IMR-90 (cell line): ENCODE data around the gene SEMA3G. TPM values are rescaled to one million over a fixed set of nuclear protein-coding genes. Genes with fewer than 3 reads are reported as not detected.

Source experiments
- ATAC-seq: fragments of 200-7000 bp; cut with Tn5 transposase; 2 replicates; pipeline ENCODE4 v1.9.1; 2020; ENCODE audit warnings: low read depth, mild to moderate bottlenecking, moderate library complexity
- BruUV-seq: library from RNA; stranded (reverse); fragments of 400-500 nt; replicated peaks from 2 replicates; lab custom pipeline; 2021; lab: Mats Ljungman, UMichigan
- CTCF ChIA-PET: fragments of 300-600 bp; formaldehyde crosslinking; extraction: SDS; loops from one replicate; lab custom pipeline; 2021; ENCODE audit warnings: antibody characterized with exemption; lab: Yijun Ruan, JAX
- POLR2A ChIA-PET: fragments of 300-600 bp; sonication (Branson Sonifier 250); formaldehyde crosslinking; loops from one replicate; lab custom pipeline; 2022; ENCODE audit warnings: antibody characterized with exemption; ENCODE audit not compliant: unreplicated experiment; lab: Charles Lee
- DNase-seq: peaks from one replicate; pipeline ENCODE4 v3.0.0; 2013
- H2AFZ ChIP-seq: replicated peaks from 2 replicates; pipeline ENCODE3; 2013; ENCODE audit warnings: low read length, mild to moderate bottlenecking; ENCODE audit not compliant: poor library complexity
- H2AK5ac ChIP-seq: 2 replicates; pipeline ENCODE4 v1.6.1; 2013; ENCODE audit warnings: low read depth, low read length, inconsistent platforms
- H2AK9ac ChIP-seq: replicated peaks from 2 replicates; pipeline ENCODE3; 2013; ENCODE audit warnings: mild to moderate bottlenecking, low read depth, low read length, moderate library complexity; ENCODE audit not compliant: poor library complexity
- H2BK120ac ChIP-seq: 2 replicates; pipeline ENCODE4 v1.6.1; 2013; ENCODE audit warnings: low read depth, low read length, inconsistent platforms
- H2BK15ac ChIP-seq: 3 replicates; pipeline ENCODE4 v1.6.1; 2013; ENCODE audit warnings: low read depth, low read length, inconsistent platforms
- H2BK20ac ChIP-seq: 2 replicates; pipeline ENCODE4 v1.6.1; 2013; ENCODE audit warnings: low read depth, mild to moderate bottlenecking, inconsistent platforms, low read length, moderate library complexity
- H2BK5ac ChIP-seq: 2 replicates; pipeline ENCODE4 v1.6.1; 2013; ENCODE audit warnings: mild to moderate bottlenecking, low read depth, low read length, inconsistent platforms; ENCODE audit not compliant: poor library complexity, severe bottlenecking
- H3K14ac ChIP-seq: replicated peaks from 2 replicates; pipeline ENCODE4 v1.6.1; 2013; ENCODE audit warnings: low read depth, low read length, inconsistent platforms
- H3K18ac ChIP-seq: 2 replicates; pipeline ENCODE4 v1.6.1; 2013; ENCODE audit warnings: low read depth, low read length, control low read depth
- H3K23ac ChIP-seq: 2 replicates; pipeline ENCODE4 v1.6.1; 2013; ENCODE audit warnings: low read depth, low read length, inconsistent platforms
- H3K27ac ChIP-seq: 2 replicates; pipeline ENCODE4 v1.5.1; 2013; ENCODE audit warnings: mild to moderate bottlenecking, control low read depth, low read length; ENCODE audit not compliant: insufficient read depth
- H3K27me3 ChIP-seq: 2 replicates; pipeline ENCODE4 v1.6.1; 2013; ENCODE audit warnings: low read length; ENCODE audit not compliant: control insufficient read depth, insufficient read depth
- H3K36me3 ChIP-seq: 2 replicates; pipeline ENCODE4 v1.6.1; 2013; ENCODE audit warnings: low read length, mixed read lengths; ENCODE audit not compliant: control insufficient read depth, insufficient read depth
- H3K4ac ChIP-seq: 2 replicates; pipeline ENCODE4 v1.6.1; 2013; ENCODE audit warnings: low read depth, low read length, inconsistent platforms
- H3K4me1 ChIP-seq: 2 replicates; pipeline ENCODE4 v1.6.1; 2013; ENCODE audit warnings: low read length, mixed read lengths; ENCODE audit not compliant: control insufficient read depth, insufficient read depth
- H3K4me2 ChIP-seq: 2 replicates; pipeline ENCODE4 v1.6.1; 2013; ENCODE audit warnings: low read depth, mild to moderate bottlenecking, control low read depth, low read length, moderate library complexity
- H3K4me3 ChIP-seq: 2 replicates; pipeline ENCODE4 v1.5.1; 2013; ENCODE audit warnings: low read depth, mild to moderate bottlenecking, control low read depth, low read length, moderate library complexity; ENCODE audit not compliant: insufficient read depth
- H3K56ac ChIP-seq: 2 replicates; pipeline ENCODE4 v1.6.1; 2013; ENCODE audit warnings: low read length, inconsistent platforms; ENCODE audit not compliant: insufficient read depth; ENCODE audit errors: extremely low read depth
- H3K79me1 ChIP-seq, 2 experiments: 2 replicates each; pipeline ENCODE4 v1.6.1; 2013; ENCODE audit warnings: low read length in 2 of 2, inconsistent platforms in 1 of 2, low read depth in 1 of 2
- H3K9ac ChIP-seq: 2 replicates; pipeline ENCODE4 v1.6.1; 2013; ENCODE audit warnings: low read depth, low read length, control low read depth
- H3K9me1 ChIP-seq: 2 replicates; pipeline ENCODE4 v1.6.1; 2013; ENCODE audit warnings: low read length, inconsistent platforms; ENCODE audit not compliant: insufficient read depth
- H3K9me3 ChIP-seq: 2 replicates; pipeline ENCODE4 v1.6.1; 2013; ENCODE audit warnings: low read length; ENCODE audit not compliant: control insufficient read depth, insufficient read depth
- H4K20me1 ChIP-seq: 2 replicates; pipeline ENCODE4 v1.6.1; 2013; ENCODE audit warnings: low read length, inconsistent platforms; ENCODE audit not compliant: insufficient read depth
- H4K5ac ChIP-seq: 2 replicates; pipeline ENCODE4 v1.6.1; 2013; ENCODE audit warnings: mild to moderate bottlenecking, low read depth, low read length, control low read depth
- H4K8ac ChIP-seq, 2 experiments: 2 replicates each; pipeline ENCODE4 v1.6.1; 2013; ENCODE audit warnings: low read depth in 2 of 2, low read length in 2 of 2, control low read depth in 1 of 2, inconsistent platforms in 1 of 2
- H4K91ac ChIP-seq: 2 replicates; pipeline ENCODE4 v1.6.1; 2013; ENCODE audit warnings: low read depth, low read length, inconsistent platforms; ENCODE audit not compliant: insufficient read depth
- BHLHE40 ChIP-seq: fragments of 150-350 bp; IDR thresholded peaks from 2 replicates; pipeline ENCODE4 v1.6.1; 2016; ENCODE audit warnings: mild to moderate bottlenecking, low read depth, low read length
- CEBPB ChIP-seq: IDR thresholded peaks from 2 replicates; pipeline ENCODE4 v1.6.1; 2012; ENCODE audit warnings: low read depth, low read length, improper control_type of control experiment
- CHD1 ChIP-seq: IDR thresholded peaks from 2 replicates; pipeline ENCODE4 v1.6.1; 2012; ENCODE audit warnings: low read depth, low read length, improper control_type of control experiment
- CTCF ChIP-seq: conservative IDR thresholded peaks from 2 replicates; pipeline ENCODE4 v1.5.1; 2012; ENCODE audit warnings: mild to moderate bottlenecking, low read depth, low read length, improper control_type of control experiment
- FOS ChIP-seq: fragments of 150-350 bp; IDR thresholded peaks from 2 replicates; pipeline ENCODE4 v1.6.1; 2016; ENCODE audit warnings: low read depth, low read length
- MAFK ChIP-seq: IDR thresholded peaks from 2 replicates; pipeline ENCODE4 v1.6.1; 2012; ENCODE audit warnings: low read depth, low read length, improper control_type of control experiment
- MXI1 ChIP-seq: IDR thresholded peaks from 2 replicates; pipeline ENCODE4 v1.6.1; 2012; ENCODE audit warnings: low read depth, mild to moderate bottlenecking, low read length, moderate library complexity, borderline replicate concordance
- NFE2L2 ChIP-seq: fragments of 150-350 bp; IDR thresholded peaks from 2 replicates; pipeline ENCODE4 v1.6.1; 2016; ENCODE audit warnings: low read depth, mild to moderate bottlenecking, low read length
- RFX5 ChIP-seq: IDR thresholded peaks from 2 replicates; pipeline ENCODE4 v1.8.0; 2012; ENCODE audit warnings: low read depth, mild to moderate bottlenecking, low read length, moderate library complexity
- WGBS, 2 experiments: methylation state at CpG; one replicate each; pipeline versions ENCODE4 v1.1.5 to v1.1.7; 2013; ENCODE audit warnings: missing lambda C conversion rate in 2 of 2; ENCODE audit not compliant: insufficient read length in 1 of 2; ENCODE audit errors: extremely low coverage in 2 of 2; 5-methylcytosine and 5-hydroxymethylcytosine counted together
- dilution Hi-C: fragments of 300-500 bp; cut with HindIII; formaldehyde crosslinking; loops from one replicate; pipeline ENCODE4 v1.14.3; 2018; ENCODE audit warnings: low sequenced_read_pairs; ENCODE audit not compliant: unreplicated experiment
- in situ Hi-C: fragments of 300-500 bp; cut with MboI; formaldehyde crosslinking; loops from 3 replicates; pipeline ENCODE4 v1.14.3; 2019; ENCODE audit warnings: low sequenced_read_pairs, inconsistent platforms, mixed read lengths
- intact Hi-C: fragments of 100-400 bp; cut with micrococcal nuclease; formaldehyde crosslinking; loops from 2 replicates; pipeline ENCODE4 v1.10.0; 2022
- polyA plus RNA-seq, 3 experiments: library from polyadenylated mRNA; depleted of rRNA; stranded (reverse); fragments of >200 nt; gene quantifications; 2 replicates each; pipeline ENCODE4 v1.2.3, GENCODE V29; 2012; ENCODE audit warnings: low replicate concordance in 1 of 3
- total RNA-seq: library from RNA; depleted of rRNA; stranded (reverse); fragments of >200 nt; gene quantifications from 2 replicates; pipeline ENCODE4 v1.2.3, GENCODE V29; 2012

The SEMA3G gene
- total and polyA plus RNA-seq, 2 of the 4 experiments (the other 2 are of a cell fraction): 0.07 TPM; not detected in 1

- dilution Hi-C loops: no loop called here
Observed at GRCh38 chr3:52494445-52494844, 49.5 kb upstream of the SEMA3G start.

More at GRCh38 chr3:52494445-52494844, 49.5 kb upstream of the SEMA3G start:
- Histone ChIP-seq H2BK20ac (no peak overlapping the region), H3K27ac (no peak overlapping the region), H3K18ac (no peak overlapping the region), H2AK9ac (no peak overlapping the region), H2BK120ac (no peak overlapping the region), H3K9me1 (peaks cover 10% of the 10 kb centered on the region), H3K23ac (no peak overlapping the region), H4K20me1 (peaks cover 12% of the 10 kb centered on the region; the same call in 1 of the 2 replicates), H3K56ac (no peak overlapping the region), H3K4me1 (peaks cover 9% of the 10 kb centered on the region; the same call in 1 of the 2 replicates), H3K27me3 (no peaks in the 10 kb centered on the region), H4K91ac (no peak overlapping the region), H2BK15ac (no peak overlapping the region), H3K4ac (no peak overlapping the region), H3K4me2 (no peak overlapping the region), H3K79me1 (peaks cover 0 to 11% of the 10 kb centered on the region in 2 experiments; a peak in 2 of 4 replicates), H3K14ac (no peak overlapping the region), H3K4me3 (no peak overlapping the region), H3K9ac (no peak overlapping the region), H2AFZ (no peak overlapping the region), H2BK5ac (no peak overlapping the region), H4K8ac (no peak overlapping the region), H3K36me3 (peaks cover 38% of the 10 kb centered on the region), H2AK5ac (no peak overlapping the region), H4K5ac (no peak overlapping the region), H3K9me3 (no peaks in the 10 kb centered on the region)
- no TSS peak for BruUV-seq
- ChIA-PET POLR2A (no interaction called here), CTCF (no interaction called here)
- in situ Hi-C loops: no loop called here
- TF ChIP-seq FOS: no peak
- no peak for TF ChIP-seq NFE2L2
- TF ChIP-seq MXI1: no peak
- TF ChIP-seq CHD1: no peak
- TF ChIP-seq CEBPB: no peak
- TF ChIP-seq BHLHE40: no peak
- no peak for TF ChIP-seq MAFK
- no peak for TF ChIP-seq RFX5
- TF ChIP-seq CTCF: no peak
- DNase-seq (no peak), ATAC-seq (no peak)
- intact Hi-C loops: no loop called here
- WGBS, 2 experiments: 83% methylated on average over 5 of the region's 7 CpGs; no CpG with 5 or more reads in 1 of the 2 experiments
